KMS-11 (cell line): ENCODE data around the gene DDX3Y.

Experiments used
- H2AFZ ChIP-seq: fragments of 200-600 bp; sonication (generic); 2 replicates; pipeline ENCODE4 v1.6.1; 2016; ENCODE audit warnings: antibody characterized with exemption, mixed run types, low read depth
- H3K27ac ChIP-seq: fragments of 200-600 bp; sonication (generic); 2 replicates; pipeline ENCODE4 v1.6.1; 2016; ENCODE audit warnings: mild to moderate bottlenecking, mixed run types
- H3K27me3 ChIP-seq: fragments of 200-600 bp; sonication (generic); 2 replicates; pipeline ENCODE4 v1.6.1; 2017; ENCODE audit warnings: mild to moderate bottlenecking, low read depth, mixed run types, moderate library complexity; ENCODE audit not compliant: insufficient read depth
- H3K36me3 ChIP-seq: fragments of 200-600 bp; sonication (generic); 2 replicates; pipeline ENCODE4 v1.6.1; 2017; ENCODE audit warnings: mild to moderate bottlenecking, mixed run types; ENCODE audit not compliant: insufficient read depth
- H3K4me1 ChIP-seq: fragments of 200-600 bp; sonication (generic); 2 replicates; pipeline ENCODE4 v1.6.1; 2016; ENCODE audit warnings: mild to moderate bottlenecking, low read depth, mixed run types; ENCODE audit not compliant: poor library complexity, severe bottlenecking
- H3K4me2 ChIP-seq: fragments of 200-600 bp; sonication (generic); 2 replicates; pipeline ENCODE4 v1.7.0; 2016; ENCODE audit warnings: mild to moderate bottlenecking, mixed run types
- H3K4me3 ChIP-seq: fragments of 200-600 bp; sonication (generic); IDR thresholded peaks from 2 replicates; pipeline ENCODE4 v1.6.1; 2017; ENCODE audit warnings: low read depth, low read length, mixed read lengths; ENCODE audit not compliant: insufficient read depth
- H3K79me2 ChIP-seq: fragments of 200-600 bp; sonication (generic); 2 replicates; pipeline ENCODE4 v1.6.1; 2016; ENCODE audit warnings: low read depth, mixed run types; ENCODE audit not compliant: insufficient read depth
- H3K9ac ChIP-seq: fragments of 200-600 bp; sonication (generic); 2 replicates; pipeline ENCODE4 v1.6.1; 2016; ENCODE audit warnings: mild to moderate bottlenecking, mixed run types
- H4K20me1 ChIP-seq: fragments of 200-600 bp; sonication (generic); 2 replicates; pipeline ENCODE4 v1.6.1; 2016; ENCODE audit warnings: mild to moderate bottlenecking, mixed run types; ENCODE audit not compliant: insufficient read depth
- TF ChIP-seq, protein P1 (sequence below): fragments of 200-600 bp; sonication (generic); conservative IDR thresholded peaks from 2 replicates; pipeline ENCODE4 v1.6.1; 2017; ENCODE audit warnings: low read depth, mild to moderate bottlenecking, antibody characterized with exemption, low read length, moderate library complexity, mixed read lengths

The DDX3Y gene

DNA sequence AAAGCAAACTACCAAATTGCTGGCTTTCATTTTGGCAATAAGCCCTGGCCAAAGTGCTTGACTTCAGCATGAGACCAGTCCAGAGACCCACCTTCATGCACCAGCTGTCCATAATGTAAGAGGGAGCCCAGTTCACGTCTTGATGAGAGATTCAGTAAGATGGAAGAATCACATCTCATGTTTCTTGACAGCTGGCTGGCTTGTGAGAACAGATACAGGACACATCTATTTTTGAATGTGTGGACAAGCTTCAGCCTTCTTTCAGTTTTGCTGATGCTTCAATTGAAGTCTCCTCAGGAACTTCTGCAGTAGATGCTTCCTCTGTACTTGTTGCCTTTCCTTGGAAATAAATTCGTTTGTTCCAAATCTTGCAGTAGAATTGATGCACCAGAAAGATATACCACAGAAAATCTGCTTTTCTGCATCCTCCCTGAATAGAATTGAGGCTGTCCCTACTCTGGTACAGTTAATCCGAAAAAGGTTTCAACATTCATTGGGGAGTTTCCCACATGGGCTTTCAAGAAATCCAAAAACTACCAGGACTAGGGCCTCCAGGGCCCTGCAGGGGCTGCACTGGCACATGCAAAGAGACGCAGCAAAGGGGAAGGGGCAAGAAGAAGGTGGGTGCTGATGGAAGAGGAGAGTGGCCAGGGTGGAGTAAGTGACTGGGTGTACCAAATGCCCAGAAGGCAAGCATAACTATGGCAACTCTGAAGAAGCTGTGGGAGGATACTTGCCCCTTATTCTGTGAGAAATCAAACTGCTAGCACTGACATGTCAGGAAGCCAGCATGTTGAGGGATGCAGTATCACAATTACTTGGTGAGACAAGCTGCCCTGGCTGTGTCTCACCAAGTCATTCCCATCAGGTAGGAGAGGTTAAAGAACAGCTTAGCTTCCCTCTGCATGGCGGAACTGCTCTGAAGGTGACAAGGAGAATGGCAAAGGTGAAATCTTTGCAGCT is 37.3 kb downstream of the DDX3Y start:
- Histone ChIP-seq H3K4me3 (no peak overlapping the region), H3K9ac (no peak overlapping the region), H3K79me2 (no peaks in the 10 kb centered on the region), H4K20me1 (no peaks in the 10 kb centered on the region), H2AFZ (no peak overlapping the region), H3K27ac (no peak overlapping the region), H3K4me2 (no peak overlapping the region), H3K27me3 (no peaks in the 10 kb centered on the region), H3K36me3 (no peaks in the 10 kb centered on the region), H3K4me1 (no peaks in the 10 kb centered on the region)
- TF ChIP-seq, protein P1, sequence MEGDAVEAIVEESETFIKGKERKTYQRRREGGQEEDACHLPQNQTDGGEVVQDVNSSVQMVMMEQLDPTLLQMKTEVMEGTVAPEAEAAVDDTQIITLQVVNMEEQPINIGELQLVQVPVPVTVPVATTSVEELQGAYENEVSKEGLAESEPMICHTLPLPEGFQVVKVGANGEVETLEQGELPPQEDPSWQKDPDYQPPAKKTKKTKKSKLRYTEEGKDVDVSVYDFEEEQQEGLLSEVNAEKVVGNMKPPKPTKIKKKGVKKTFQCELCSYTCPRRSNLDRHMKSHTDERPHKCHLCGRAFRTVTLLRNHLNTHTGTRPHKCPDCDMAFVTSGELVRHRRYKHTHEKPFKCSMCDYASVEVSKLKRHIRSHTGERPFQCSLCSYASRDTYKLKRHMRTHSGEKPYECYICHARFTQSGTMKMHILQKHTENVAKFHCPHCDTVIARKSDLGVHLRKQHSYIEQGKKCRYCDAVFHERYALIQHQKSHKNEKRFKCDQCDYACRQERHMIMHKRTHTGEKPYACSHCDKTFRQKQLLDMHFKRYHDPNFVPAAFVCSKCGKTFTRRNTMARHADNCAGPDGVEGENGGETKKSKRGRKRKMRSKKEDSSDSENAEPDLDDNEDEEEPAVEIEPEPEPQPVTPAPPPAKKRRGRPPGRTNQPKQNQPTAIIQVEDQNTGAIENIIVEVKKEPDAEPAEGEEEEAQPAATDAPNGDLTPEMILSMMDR = no peak
